ENCODE results near the gene P3H1. TPM values are rescaled to one million over a fixed set of nuclear protein-coding genes. Genes with fewer than 3 reads are reported as not detected.

P3H1 gene
- total RNA-seq, 1 experiment from 2014 or later = 84.8 TPM

- Histone ChIP-seq H3K27me3 (ENCODE audit: control insufficient read depth, insufficient read depth, low read length) (no peaks in the 10 kb centered on the region), H3K27ac (ENCODE audit: low read length) (no peak overlapping the region), H3K4me3 (ENCODE audit: low read depth in 2 of 2, low read length in 2 of 2) (no peak overlapping the region), H3K9me3 (ENCODE audit: control insufficient read depth, insufficient read depth, low read depth, low read length) (no peaks in the 10 kb centered on the region), H3K36me3 (ENCODE audit: control insufficient read depth, insufficient read depth, low read length) (peaks cover 9% of the 10 kb centered on the region), H3K4me1 (ENCODE audit: control insufficient read depth, insufficient read depth, low read length) (no peaks in the 10 kb centered on the region)
- DNase-seq (ENCODE audit: low read depth, low spot score) (no peak), ATAC-seq (no peak)
- in situ Hi-C loops (cut with HindIII; ENCODE audit: low pct_unique_long_range_greater_than_20kb, low sequenced_read_pairs) (no loop called here), intact Hi-C loops (cut with micrococcal nuclease; ENCODE audit: unreplicated experiment) (no loop called here)
- ChIA-PET CTCF (no interaction called here), POLR2A (interaction anchor here (0.7 kb wide), 1 partner anchor 202 kb away, joined by 3 read pairs; no protein-coding TSS in a partner anchor)
- no TSS peak for BruUV-seq (replicated peaks)
- no peak for TF ChIP-seq CTCF (IDR thresholded peaks at IDR 0.05)
- TF ChIP-seq TCF7L2 (IDR thresholded peaks at IDR 0.05; ENCODE audit: low read depth, low read length) = no peak
- TF ChIP-seq POLR2AphosphoS5 (IDR thresholded peaks at IDR 0.05; ENCODE audit: low read depth, low read length) = no peak
- TF ChIP-seq SIN3A (IDR thresholded peaks at IDR 0.05; ENCODE audit: borderline replicate concordance, insufficient read depth, low read depth, low read length) = no peak
- no peak for TF ChIP-seq REST (IDR thresholded peaks at IDR 0.05; ENCODE audit: insufficient read depth in 1 of 2, low read depth in 2 of 2, low read length in 1 of 2)
Measured at GRCh38 chr1:42748461-42749410, 18.1 kb downstream of the P3H1 start.

GRCh38 chr1:42748021-42748420 lies 18.8 kb downstream of the P3H1 start:
- in situ Hi-C loops (cut with HindIII; ENCODE audit: low pct_unique_long_range_greater_than_20kb, low sequenced_read_pairs) = no loop called here
- TF ChIP-seq SIN3A (IDR thresholded peaks at IDR 0.05; ENCODE audit: borderline replicate concordance, insufficient read depth, low read depth, low read length) (no peak), TCF7L2 (IDR thresholded peaks at IDR 0.05; ENCODE audit: low read depth, low read length) (no peak), REST (IDR thresholded peaks at IDR 0.05; ENCODE audit: insufficient read depth in 1 of 2, low read depth in 2 of 2, low read length in 1 of 2) (no peak), CTCF (IDR thresholded peaks at IDR 0.05) (no peak), POLR2AphosphoS5 (IDR thresholded peaks at IDR 0.05; ENCODE audit: low read depth, low read length) (no peak)
- ChIA-PET POLR2A (no interaction called here), CTCF (no interaction called here)
- Histone ChIP-seq H3K27ac (ENCODE audit: low read length) (no peak overlapping the region), H3K36me3 (ENCODE audit: control insufficient read depth, insufficient read depth, low read length) (peaks cover 6% of the 10 kb centered on the region), H3K9me3 (ENCODE audit: control insufficient read depth, insufficient read depth, low read depth, low read length) (no peaks in the 10 kb centered on the region), H3K27me3 (ENCODE audit: control insufficient read depth, insufficient read depth, low read length) (no peaks in the 10 kb centered on the region), H3K4me1 (ENCODE audit: control insufficient read depth, insufficient read depth, low read length) (no peaks in the 10 kb centered on the region; the same call in 1 of the 2 replicates), H3K4me3 (ENCODE audit: low read depth in 2 of 2, low read length in 2 of 2) (no peak overlapping the region)
- DNase-seq (ENCODE audit: low read depth, low spot score) (no peak), ATAC-seq (no peak)
- BruUV-seq (replicated peaks) = no TSS peak
- intact Hi-C loops (cut with micrococcal nuclease; ENCODE audit: unreplicated experiment) = no loop called here
